ENCODE data around the gene SH3GL1.

SH3GL1 gene

GRCh38 chr19:4400135-4400936 lies at the start of gene SH3GL1:
Gene SH3GL1, minus strand, starts transcription at chr19:4400547. Its CDS starts 179 bp downstream, at chr19:4400368.
- DNase-seq: peak; percentile 89 to 97 (median 93)
- intact Hi-C loops (cut with DNase I): loop anchor here (5.0 to 10.0 kb wide), 2 partner anchors 54 to 153 kb away; partner anchors contain the start of genes UBXN6 and YJU2

GRCh38 chr19:4449639-4450028 lies 49.3 kb upstream of the SH3GL1 start:
- peak in 6 of 42 donors; percentile 26 to 59 (median 30) for DNase-seq
- intact Hi-C loops (cut with DNase I): loop anchor here (10.0 kb wide), 1 partner anchor 45 kb away; the partner anchor contains the start of genes CHAF1A and SH3GL1

- intact Hi-C loops (cut with DNase I): no loop called here
- peak in 38 of 42 donors; percentile 20 to 87 (median 64) for DNase-seq
Observed at GRCh38 chr19:4449022-4449638, 48.8 kb upstream of the SH3GL1 start.

GRCh38 chr19:4448147-4448985 lies 48.0 kb upstream of the SH3GL1 start:
- intact Hi-C loops (cut with DNase I): no loop called here
- DNase-seq: no peak

- DNase-seq: no peak
- intact Hi-C loops (cut with DNase I): no loop called here
Observed at GRCh38 chr19:4447327-4448146, 47.2 kb upstream of the SH3GL1 start.

GRCh38 chr19:4446704-4447200 lies 46.4 kb upstream of the SH3GL1 start:
- no peak for DNase-seq
- intact Hi-C loops (cut with DNase I): no loop called here

GRCh38 chr19:4445963-4446703 lies 45.8 kb upstream of the SH3GL1 start:
- no peak for DNase-seq

GRCh38 chr19:4444765-4445741 lies 44.7 kb upstream of the SH3GL1 start:
- intact Hi-C loops (cut with DNase I): no loop called here
- DNase-seq: no peak

More at GRCh38 chr19:4445963-4446703, 45.8 kb upstream of the SH3GL1 start:
- intact Hi-C loops (cut with DNase I): no loop called here

GRCh38 chr19:4443966-4444764 lies 43.8 kb upstream of the SH3GL1 start:
- no peak for DNase-seq
- intact Hi-C loops (cut with DNase I): no loop called here

- intact Hi-C loops (cut with DNase I): no loop called here
- no peak for DNase-seq
Observed at GRCh38 chr19:4443188-4443587, 42.8 kb upstream of the SH3GL1 start.

GRCh38 chr19:4442819-4443146 lies 42.4 kb upstream of the SH3GL1 start:
- intact Hi-C loops (cut with DNase I): no loop called here
- no peak for DNase-seq

GRCh38 chr19:4441994-4442818 lies 41.9 kb upstream of the SH3GL1 start:
- DNase-seq: no peak
- intact Hi-C loops (cut with DNase I): no loop called here

- intact Hi-C loops (cut with DNase I): no loop called here
- DNase-seq: peak in 6 of 42 donors; percentile 23 to 48 (median 36)
Observed at GRCh38 chr19:4439243-4439642, 38.9 kb upstream of the SH3GL1 start.

GRCh38 chr19:4437103-4437502 lies 36.8 kb upstream of the SH3GL1 start:
- intact Hi-C loops (cut with DNase I): no loop called here
- no peak for DNase-seq

GRCh38 chr19:4436231-4436630 lies 35.9 kb upstream of the SH3GL1 start:
- intact Hi-C loops (cut with DNase I): no loop called here
- peak in 21 of 42 donors; percentile 19 to 73 (median 44) for DNase-seq

Measured in head of caudate nucleus (tissue), 42 donors.